ENCODE measurements around the gene ZNF581.
A peak's percentile ranks its signal among the peaks of the same experiment; 100 is the strongest.

Gene ZNF581

GRCh38 chr19:55650126-55650557 is 6.7 kb downstream of the ZNF581 start:
- no peak for DNase-seq

- DNase-seq: no peak
Observed at GRCh38 chr19:55650602-55651230, 7.3 kb downstream of the ZNF581 start.

GRCh38 chr19:55651236-55651635 is 7.8 kb downstream of the ZNF581 start:
- no peak for DNase-seq

GRCh38 chr19:55652311-55653128 is 9.1 kb downstream of the ZNF581 start:
- no peak for DNase-seq

GRCh38 chr19:55653651-55654322 is 10.3 kb downstream of the ZNF581 start:
- peak; percentile 99 for DNase-seq

- no peak for DNase-seq
Observed at GRCh38 chr19:55654323-55654867, 10.9 kb downstream of the ZNF581 start.

GRCh38 chr19:55654868-55655647 is 11.6 kb downstream of the ZNF581 start, which contains the start of gene U2AF2:
TSS of gene U2AF2 (plus strand) at chr19:55655035. CDS start at chr19:55655105, 70 bp downstream.
- DNase-seq: peak; percentile 99

- DNase-seq: no peak
Observed at GRCh38 chr19:55655648-55656040, 12.2 kb downstream of the ZNF581 start.

- DNase-seq: no peak
Observed at GRCh38 chr19:55656552-55656951, 13.1 kb downstream of the ZNF581 start.

GRCh38 chr19:55656988-55657747 is 13.7 kb downstream of the ZNF581 start:
- DNase-seq: no peak

- DNase-seq: no peak
Observed at GRCh38 chr19:55658846-55659459, 15.5 kb downstream of the ZNF581 start.

- DNase-seq: no peak
Observed at GRCh38 chr19:55659822-55660221, 16.4 kb downstream of the ZNF581 start.

GRCh38 chr19:55660404-55660803 is 17.0 kb downstream of the ZNF581 start:
- no peak for DNase-seq

GRCh38 chr19:55660991-55661390 is 17.5 kb downstream of the ZNF581 start:
- no peak for DNase-seq

GRCh38 chr19:55661826-55662225 is 18.4 kb downstream of the ZNF581 start:
- DNase-seq: no peak

- no peak for DNase-seq
Observed at GRCh38 chr19:55663846-55664536, 20.5 kb downstream of the ZNF581 start.

GRCh38 chr19:55666343-55667005 is 23.0 kb downstream of the ZNF581 start:
- no peak for DNase-seq

- no peak for DNase-seq
Observed at GRCh38 chr19:55667006-55667381, 23.5 kb downstream of the ZNF581 start.

GRCh38 chr19:55667511-55667910 is 24.1 kb downstream of the ZNF581 start:
- no peak for DNase-seq

- DNase-seq: no peak
Observed at GRCh38 chr19:55667958-55668357, 24.5 kb downstream of the ZNF581 start.

Measured in activated CD8-positive, alpha-beta memory T cell treated with anti-CD3 and anti-CD28 coated beads for 24 hours (primary cell).